ENCODE results near the gene TRAPPC4.
"Not testable (repeated sequence)": the region's sequence is repeated elsewhere in the genome, so short reads cannot be mapped to it uniquely, and the experiment has no call there.

TRAPPC4 gene

GRCh38 chr11:119014209-119014924 lies 4.2 kb upstream of the TRAPPC4 start:
- DNase-seq = no peak

- no peak for DNase-seq
Measured at GRCh38 chr11:119015054-119015611, 3.4 kb upstream of the TRAPPC4 start.

GRCh38 chr11:119016216-119017009 lies 2.2 kb upstream of the TRAPPC4 start:
- DNase-seq = no peak

- DNase-seq = not testable (repeated sequence)
Measured at GRCh38 chr11:119017377-119017776, 1.2 kb upstream of the TRAPPC4 start.

GRCh38 chr11:119019996-119020395 lies 1.4 kb downstream of the TRAPPC4 start:
- DNase-seq = no peak

- DNase-seq = no peak
Measured at GRCh38 chr11:119021631-119022030, 3.1 kb downstream of the TRAPPC4 start.

GRCh38 chr11:119023741-119024140 lies 5.2 kb downstream of the TRAPPC4 start:
- no peak for DNase-seq

- no peak for DNase-seq
Measured at GRCh38 chr11:119024430-119025098, 6.0 kb downstream of the TRAPPC4 start.

GRCh38 chr11:119025099-119025473 lies 6.5 kb downstream of the TRAPPC4 start:
- DNase-seq = no peak

GRCh38 chr11:119025541-119025940 lies 7.0 kb downstream of the TRAPPC4 start:
- DNase-seq = no peak

- DNase-seq = no peak
Measured at GRCh38 chr11:119025978-119026766, 7.6 kb downstream of the TRAPPC4 start.

- DNase-seq = no peak
Measured at GRCh38 chr11:119026970-119027369, 8.4 kb downstream of the TRAPPC4 start.

- DNase-seq = no peak
Measured at GRCh38 chr11:119027561-119028345, 9.2 kb downstream of the TRAPPC4 start.

GRCh38 chr11:119028346-119029068 lies 9.9 kb downstream of the TRAPPC4 start:
- no peak for DNase-seq

GRCh38 chr11:119029069-119029339 lies 10.4 kb downstream of the TRAPPC4 start:
- no peak for DNase-seq

GRCh38 chr11:119029340-119030028 lies 10.9 kb downstream of the TRAPPC4 start:
- no peak for DNase-seq

GRCh38 chr11:119030029-119030328 lies 11.4 kb downstream of the TRAPPC4 start:
- no peak for DNase-seq

- DNase-seq = peak; percentile 88 to 93
Measured at GRCh38 chr11:119030329-119031047, 11.9 kb downstream of the TRAPPC4 start, which contains the start of gene SLC37A4. TSS of gene SLC37A4 (minus strand) at chr11:119030877.

GRCh38 chr11:119031912-119032280 lies 13.3 kb downstream of the TRAPPC4 start:
- no peak for DNase-seq

GRCh38 chr11:119033421-119033820 lies 14.9 kb downstream of the TRAPPC4 start:
- DNase-seq = not testable (repeated sequence)
